Adipocyte (in vitro differentiated cells): ENCODE measurements around the gene LMBRD2.

Source experiments
- DNase-seq: peaks from one replicate; pipeline ENCODE4 v3.0.0-alpha.2; 2015; ENCODE audit warnings: low read depth
- H3K27me3 ChIP-seq: replicated peaks from 2 replicates; pipeline ENCODE4 v1.7.0; 2013; ENCODE audit warnings: mild to moderate bottlenecking, low read length, moderate library complexity; ENCODE audit not compliant: control insufficient read depth, insufficient read depth
- H3K36me3 ChIP-seq: 2 replicates; pipeline ENCODE4 v1.7.0; 2013; ENCODE audit warnings: low read length, mild to moderate bottlenecking, moderate library complexity; ENCODE audit not compliant: control insufficient read depth, insufficient read depth, severe bottlenecking
- H3K4me1 ChIP-seq: 2 replicates; pipeline ENCODE4 v1.7.0; 2013; ENCODE audit warnings: mild to moderate bottlenecking, low read length, moderate library complexity; ENCODE audit not compliant: control insufficient read depth, insufficient read depth
- H3K4me3 ChIP-seq: 2 replicates; pipeline ENCODE4 v1.7.0; 2013; ENCODE audit warnings: mild to moderate bottlenecking, low read length, moderate library complexity
- H3K9ac ChIP-seq: 2 replicates; pipeline ENCODE4 v1.7.0; 2013; ENCODE audit warnings: mild to moderate bottlenecking, low read length, moderate library complexity
- H3K9me3 ChIP-seq: 2 replicates; pipeline ENCODE4 v1.7.0; 2013; ENCODE audit warnings: mild to moderate bottlenecking, low read length, moderate library complexity; ENCODE audit not compliant: control insufficient read depth

Gene LMBRD2

GRCh38 chr5:36177715-36178523 lies 26.2 kb upstream of the LMBRD2 start:
- peak; percentile 72 for DNase-seq
- Histone ChIP-seq H3K27me3 (no peaks in the 10 kb centered on the region), H3K4me3 (no peak overlapping the region), H3K4me1 (peaks cover 3% of the 10 kb centered on the region), H3K9ac (no peak overlapping the region), H3K36me3 (peaks cover 82% of the 10 kb centered on the region), H3K9me3 (no peaks in the 10 kb centered on the region)

- DNase-seq = no peak
- Histone ChIP-seq H3K4me3 (no peak overlapping the region), H3K9me3 (no peaks in the 10 kb centered on the region), H3K27me3 (no peaks in the 10 kb centered on the region), H3K9ac (no peak overlapping the region), H3K4me1 (peaks cover 3% of the 10 kb centered on the region), H3K36me3 (peaks cover 85% of the 10 kb centered on the region)
Observed at GRCh38 chr5:36177154-36177553, 25.5 kb upstream of the LMBRD2 start.

GRCh38 chr5:36175043-36175442 lies 23.4 kb upstream of the LMBRD2 start:
- no peaks in the 10 kb centered on the region for H3K9me3 ChIP-seq
- no peak overlapping the region for H3K4me3 ChIP-seq
- peaks cover 1% of the 10 kb centered on the region for H3K4me1 ChIP-seq
- H3K9ac ChIP-seq = no peak overlapping the region
- DNase-seq = no peak
- no peaks in the 10 kb centered on the region for H3K27me3 ChIP-seq
- H3K36me3 ChIP-seq = peaks cover 87% of the 10 kb centered on the region

GRCh38 chr5:36174119-36174518 lies 22.4 kb upstream of the LMBRD2 start:
- no peaks in the 10 kb centered on the region for H3K9me3 ChIP-seq
- no peaks in the 10 kb centered on the region for H3K27me3 ChIP-seq
- H3K4me1 ChIP-seq = no peaks in the 10 kb centered on the region
- no peak for DNase-seq
- H3K9ac ChIP-seq = no peak overlapping the region
- no peak overlapping the region for H3K4me3 ChIP-seq
- peaks cover 87% of the 10 kb centered on the region for H3K36me3 ChIP-seq

- no peak for DNase-seq
- Histone ChIP-seq H3K36me3 (peaks cover 86% of the 10 kb centered on the region), H3K9me3 (no peaks in the 10 kb centered on the region), H3K4me1 (no peaks in the 10 kb centered on the region), H3K4me3 (no peak overlapping the region), H3K9ac (no peak overlapping the region), H3K27me3 (no peaks in the 10 kb centered on the region)
Observed at GRCh38 chr5:36173426-36173825, 21.7 kb upstream of the LMBRD2 start.

- no peak for DNase-seq
- Histone ChIP-seq H3K9ac (no peak overlapping the region), H3K36me3 (peaks cover 90% of the 10 kb centered on the region), H3K9me3 (no peaks in the 10 kb centered on the region), H3K4me3 (no peak overlapping the region), H3K4me1 (no peaks in the 10 kb centered on the region), H3K27me3 (no peaks in the 10 kb centered on the region)
Observed at GRCh38 chr5:36172599-36172998, 20.9 kb upstream of the LMBRD2 start.

- no peaks in the 10 kb centered on the region for H3K9me3 ChIP-seq
- no peak overlapping the region for H3K4me3 ChIP-seq
Observed at GRCh38 chr5:36170832-36171424, 19.2 kb upstream of the LMBRD2 start.

GRCh38 chr5:36168737-36169136 lies 17.1 kb upstream of the LMBRD2 start:
- no peak overlapping the region for H3K4me3 ChIP-seq
- H3K9me3 ChIP-seq = no peaks in the 10 kb centered on the region
- H3K27me3 ChIP-seq = no peaks in the 10 kb centered on the region
- DNase-seq = no peak
- no peaks in the 10 kb centered on the region for H3K4me1 ChIP-seq
- H3K9ac ChIP-seq = no peak overlapping the region
- H3K36me3 ChIP-seq = peaks cover 98% of the 10 kb centered on the region

More at GRCh38 chr5:36170832-36171424, 19.2 kb upstream of the LMBRD2 start:
- Histone ChIP-seq H3K27me3 (no peaks in the 10 kb centered on the region), H3K36me3 (peaks cover 95% of the 10 kb centered on the region), H3K4me1 (no peaks in the 10 kb centered on the region), H3K9ac (no peak overlapping the region)
- no peak for DNase-seq

- no peaks in the 10 kb centered on the region for H3K27me3 ChIP-seq
- peaks cover 91% of the 10 kb centered on the region for H3K36me3 ChIP-seq
- H3K4me1 ChIP-seq = no peaks in the 10 kb centered on the region
- DNase-seq = no peak
- H3K9ac ChIP-seq = no peak overlapping the region
- no peaks in the 10 kb centered on the region for H3K9me3 ChIP-seq
- no peak overlapping the region for H3K4me3 ChIP-seq
Observed at GRCh38 chr5:36164461-36164860, 12.8 kb upstream of the LMBRD2 start.

GRCh38 chr5:36162810-36163486 lies 11.3 kb upstream of the LMBRD2 start:
- Histone ChIP-seq H3K36me3 (peaks cover 83% of the 10 kb centered on the region), H3K9ac (no peak overlapping the region), H3K27me3 (no peaks in the 10 kb centered on the region), H3K4me1 (peaks cover 9% of the 10 kb centered on the region), H3K4me3 (no peak overlapping the region), H3K9me3 (no peaks in the 10 kb centered on the region)
- no peak for DNase-seq

- H3K4me1 ChIP-seq = peaks cover 25% of the 10 kb centered on the region
- H3K27me3 ChIP-seq = no peaks in the 10 kb centered on the region
- no peaks in the 10 kb centered on the region for H3K9me3 ChIP-seq
- H3K4me3 ChIP-seq = no peak overlapping the region
- H3K36me3 ChIP-seq = peaks cover 67% of the 10 kb centered on the region
- H3K9ac ChIP-seq = no peak overlapping the region
- no peak for DNase-seq
Observed at GRCh38 chr5:36161361-36161760, 9.7 kb upstream of the LMBRD2 start.
